Thyroid gland (tissue), 4 donors: Measurements from ENCODE around the gene NLGN3. TPM values are rescaled to one million over a fixed set of nuclear protein-coding genes. Genes with fewer than 3 reads are reported as not detected.

Experiments
- DNase-seq, 2 donors: peaks; one replicate each; pipeline ENCODE4 v3.0.0-alpha.2; 2019
- H3K27ac ChIP-seq, 3 donors: fragments of 200-600 bp; sonication (generic); 1 replicate in 2 of 3; 2 replicates in 1 of 3; pipeline ENCODE4 v1.5.1; 2016 to 2019; ENCODE audit warnings: mild to moderate bottlenecking in 1 of 3, moderate library complexity in 1 of 3
- H3K27me3 ChIP-seq: fragments of 200-600 bp; sonication (generic); one replicate; pipeline ENCODE4 v1.5.1; 2019
- H3K36me3 ChIP-seq, 2 donors: fragments of 200-600 bp; sonication (generic); one replicate each; pipeline ENCODE4 v1.5.1; 2016 to 2019
- H3K4me1 ChIP-seq, 2 donors: fragments of 200-600 bp; sonication (generic); one replicate each; pipeline ENCODE4 v1.5.1; 2017 to 2019
- H3K4me3 ChIP-seq, 3 donors: fragments of 200-600 bp; sonication (generic); replicated peaks in 1 of 3; 1 replicate in 2 of 3; 2 replicates in 1 of 3; pipeline ENCODE4 v1.5.1; 2016; ENCODE audit warnings: mild to moderate bottlenecking in 1 of 3
- H3K9me3 ChIP-seq: fragments of 200-600 bp; sonication (generic); one replicate; pipeline ENCODE4 v1.5.1; 2017
- CTCF ChIP-seq, 6 experiments: fragments of 200-600 bp in 3 of 6; fragments of 450-650 bp in 3 of 6; sonication (generic) in 3 of 6; IDR thresholded peaks; one replicate each; pipeline ENCODE4 v1.5.1; 2016 to 2019; ENCODE audit warnings: antibody characterized with exemption in 6 of 6, mild to moderate bottlenecking in 2 of 6, inconsistent platforms in 1 of 6, moderate library complexity in 1 of 6
- POLR2A ChIP-seq, 2 donors: fragments of 450-650 bp; IDR thresholded peaks; one replicate each; pipeline ENCODE4 v1.6.1; 2017; ENCODE audit warnings: antibody characterized with exemption in 2 of 2, mild to moderate bottlenecking in 2 of 2, moderate library complexity in 1 of 2
- WGBS, 2 donors: methylation state at CpG; one replicate each; pipeline ENCODE4 v1.1.5; 2017; 5-methylcytosine and 5-hydroxymethylcytosine counted together
- intact Hi-C: fragments of 100-400 bp; cut with DNase I; formaldehyde crosslinking; loops from one replicate; pipeline ENCODE4 v1.15.1; 2023
- total RNA-seq, 4 donors: library from RNA; depleted of rRNA; stranded (reverse); fragments of >200 nt; gene quantifications; one replicate each; pipeline ENCODE4 v1.2.3, GENCODE V29; 2016

The NLGN3 gene
- total RNA-seq, 4 donors from 2014 or later = 0.13 to 0.46 (median 0.39) TPM

GRCh38 chrX:71131510-71131909 lies 13.1 kb upstream of the NLGN3 start:
- intact Hi-C loops = no loop called here
- no peak overlapping the region for H3K27ac ChIP-seq
- no peaks in the 10 kb centered on the region for H3K27me3 ChIP-seq
- DNase-seq = no peak
- no peaks in the 10 kb centered on the region for H3K4me1 ChIP-seq
- no peaks in the 10 kb centered on the region for H3K9me3 ChIP-seq
- TF ChIP-seq POLR2A (IDR thresholded peaks at IDR 0.05) (no peak), CTCF (IDR thresholded peaks at IDR 0.05) (no peak)
- no peak overlapping the region for H3K4me3 ChIP-seq
- WGBS, 2 donors = 75 to 100% methylated on average over 1 to 2 of the region's 4 CpGs
- peaks cover 24 to 26% of the 10 kb centered on the region in 2 donors for H3K36me3 ChIP-seq

GRCh38 chrX:71140440-71140839 lies 4.2 kb upstream of the NLGN3 start:
- H3K9me3 ChIP-seq = no peaks in the 10 kb centered on the region
- no peak for DNase-seq
- no peak overlapping the region for H3K4me3 ChIP-seq
- intact Hi-C loops = no loop called here
- peaks cover 11 to 19% of the 10 kb centered on the region in 2 donors for H3K36me3 ChIP-seq
- H3K27ac ChIP-seq = no peak overlapping the region
- WGBS, 2 donors = 71 to 76% methylated on average over 2 to 5 of the region's 6 CpGs
- TF ChIP-seq CTCF (IDR thresholded peaks at IDR 0.05) (no peak), POLR2A (IDR thresholded peaks at IDR 0.05) (no peak)
- no peaks in the 10 kb centered on the region for H3K27me3 ChIP-seq
- H3K4me1 ChIP-seq = peaks cover 0 to 7% of the 10 kb centered on the region in 2 donors

GRCh38 chrX:71143508-71143907 lies 1.1 kb upstream of the NLGN3 start:
- Histone ChIP-seq H3K27ac (no peak overlapping the region), H3K36me3 (no peaks in the 10 kb centered on the region), H3K4me1 (peaks cover 0 to 7% of the 10 kb centered on the region in 2 donors), H3K4me3 (no peak overlapping the region), H3K27me3 (no peaks in the 10 kb centered on the region), H3K9me3 (no peaks in the 10 kb centered on the region)
- WGBS, 2 donors = 50 to 56% methylated on average over 3 to 6 of the region's 6 CpGs
- TF ChIP-seq CTCF (IDR thresholded peaks at IDR 0.05) (no peak), POLR2A (IDR thresholded peaks at IDR 0.05) (no peak)
- intact Hi-C loops = no loop called here
- DNase-seq = peak; percentile 42 to 58

- intact Hi-C loops = no loop called here
- no peaks in the 10 kb centered on the region for H3K9me3 ChIP-seq
- no peak overlapping the region for H3K4me3 ChIP-seq
- 88 to 100% methylated on average over 1 to 14 of the region's 28 CpGs for WGBS, 2 donors
- DNase-seq = no peak
- H3K4me1 ChIP-seq = peaks cover 0 to 7% of the 10 kb centered on the region in 2 donors
- no peaks in the 10 kb centered on the region for H3K27me3 ChIP-seq
- no peaks in the 10 kb centered on the region for H3K36me3 ChIP-seq
- TF ChIP-seq CTCF (IDR thresholded peaks at IDR 0.05) (no peak), POLR2A (IDR thresholded peaks at IDR 0.05) (no peak)
- H3K27ac ChIP-seq = no peak overlapping the region
Observed at GRCh38 chrX:71147496-71148277, 3.0 kb downstream of the NLGN3 start.

GRCh38 chrX:71148278-71148663 lies 3.6 kb downstream of the NLGN3 start:
- 79% methylated on average over 6 of the region's 8 CpGs; no CpG with 5 or more reads in 1 of the 2 donors for WGBS, 2 donors
- intact Hi-C loops = no loop called here

More at GRCh38 chrX:71148278-71148663, 3.6 kb downstream of the NLGN3 start:
- TF ChIP-seq CTCF (IDR thresholded peaks at IDR 0.05) = no peak
- TF ChIP-seq POLR2A (IDR thresholded peaks at IDR 0.05) = no peak
- H3K36me3 ChIP-seq = no peaks in the 10 kb centered on the region
- peaks cover 0 to 7% of the 10 kb centered on the region in 2 donors for H3K4me1 ChIP-seq
- DNase-seq = no peak
- H3K4me3 ChIP-seq = no peak overlapping the region
- H3K9me3 ChIP-seq = no peaks in the 10 kb centered on the region
- no peak overlapping the region for H3K27ac ChIP-seq
- no peaks in the 10 kb centered on the region for H3K27me3 ChIP-seq
